Right renal pelvis (tissue), 4 donors: ENCODE results near the gene PDZRN3. TPM values are rescaled to one million over a fixed set of nuclear protein-coding genes. Genes with fewer than 3 reads are reported as not detected.

Experiments
- DNase-seq, 4 donors: peaks; one replicate each; pipeline ENCODE4 v3.0.0-alpha.2; 2013; ENCODE audit warnings: low read depth in 4 of 4, low spot score in 3 of 4, missing footprints in 1 of 4
- polyA plus RNA-seq, 4 donors: library from polyadenylated mRNA; unstranded; fragments of 120-200 nt; gene quantifications; one replicate each; pipeline ENCODE4 v1.2.1, GENCODE V29; 2013; ENCODE audit not compliant: insufficient read length in 4 of 4

PDZRN3 gene
- polyA plus RNA-seq, 4 donors: 35.6 to 51.6 (median 45.7) TPM

DNA sequence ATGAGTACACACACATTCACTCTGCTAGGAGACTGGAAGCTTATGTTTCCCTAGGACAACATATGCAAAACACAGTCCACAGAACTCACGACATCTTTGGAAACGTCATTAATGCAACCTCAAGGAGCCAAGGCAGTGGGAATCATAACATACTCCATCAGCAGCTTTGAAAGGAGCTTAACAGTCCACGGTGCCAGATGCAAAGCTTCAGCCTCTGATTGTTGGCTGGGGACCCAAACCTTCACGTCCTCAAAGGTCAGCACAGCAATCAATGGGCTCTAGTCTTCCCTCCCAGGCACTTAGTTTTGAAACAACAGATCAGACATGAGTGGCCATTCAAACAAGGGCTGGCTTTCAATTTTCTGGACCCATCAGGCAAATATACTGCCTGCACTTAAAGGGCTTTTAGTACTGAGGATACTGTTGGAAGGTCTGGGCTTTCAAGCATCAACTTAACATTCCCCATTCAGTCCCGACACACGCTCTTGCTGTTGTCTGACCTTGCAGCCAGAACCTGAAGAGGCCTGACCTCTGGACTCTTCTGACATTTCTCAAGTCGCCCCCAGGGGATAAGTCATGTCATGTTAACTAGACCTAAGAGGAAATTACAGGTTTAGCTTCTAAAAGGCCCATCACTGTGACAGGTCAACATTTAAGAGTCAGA lies 223.0 kb downstream of the PDZRN3 start:
- peak in 2 of 4 donors; percentile 50 to 64 for DNase-seq

DNA sequence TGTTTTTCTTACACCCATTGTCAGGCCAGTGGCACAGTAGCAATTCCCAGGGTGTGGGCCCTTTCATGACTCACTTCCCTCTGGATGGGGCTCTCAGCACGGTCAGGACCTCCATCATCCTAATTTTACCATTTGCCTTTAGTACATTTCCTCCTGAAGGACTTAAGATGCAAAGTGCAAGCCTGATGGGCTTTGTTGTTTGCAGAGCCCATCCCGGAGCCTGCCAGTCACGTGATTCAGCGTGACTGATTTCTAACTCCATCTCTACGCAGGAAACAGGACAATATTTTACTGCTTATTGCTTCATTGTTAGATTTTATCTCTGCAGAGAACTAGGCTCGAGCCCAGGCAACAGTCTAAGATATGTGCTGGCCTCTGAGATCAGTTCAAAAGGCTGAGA lies 223.7 kb downstream of the PDZRN3 start:
- no peak for DNase-seq

DNA sequence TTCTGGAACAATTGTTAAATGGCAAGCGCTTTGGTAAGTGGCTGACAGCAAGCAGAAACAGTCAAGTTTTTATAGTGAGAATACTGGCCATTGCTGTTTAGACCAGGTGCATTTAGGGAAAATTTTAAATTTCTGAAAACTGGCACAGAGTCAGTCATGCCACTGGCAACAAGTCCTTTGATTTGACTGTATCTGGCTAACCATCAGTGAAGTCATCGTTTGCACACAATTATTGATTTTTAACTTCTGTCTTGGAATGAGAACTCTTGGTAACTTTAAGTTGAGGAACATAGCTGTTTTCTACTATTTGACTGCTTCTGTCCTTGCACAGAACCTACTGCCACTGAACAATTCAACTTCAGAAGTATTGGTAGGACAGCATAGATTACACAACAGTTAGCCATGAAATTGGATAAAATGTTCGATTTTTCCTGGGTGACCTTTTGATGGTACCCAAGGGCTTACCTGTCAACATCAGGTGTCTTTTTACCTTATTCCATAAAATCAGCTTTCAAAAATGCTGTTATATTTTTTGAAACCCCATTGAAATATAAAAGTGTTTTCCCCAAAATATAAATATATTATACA lies 225.0 kb downstream of the PDZRN3 start:
- no peak for DNase-seq

DNA sequence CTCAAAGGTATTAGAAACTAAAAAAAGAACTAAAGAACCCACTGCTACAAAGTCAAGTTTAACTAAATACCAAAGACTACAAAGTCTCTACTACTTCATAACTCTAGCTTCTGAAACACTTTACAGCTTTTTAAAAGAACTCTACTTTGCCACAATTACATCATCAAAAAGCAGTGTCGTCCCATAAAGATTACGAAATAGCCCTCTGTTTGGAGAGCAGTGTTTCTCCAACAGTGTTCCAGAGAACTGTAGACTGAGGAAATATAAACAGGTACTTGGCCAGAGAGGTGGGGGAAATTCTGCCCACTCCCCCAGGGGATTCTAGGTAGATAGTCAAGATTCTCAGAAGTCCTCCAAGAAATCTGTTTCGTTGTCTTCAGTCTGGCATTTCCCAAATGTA lies 225.6 kb downstream of the PDZRN3 start:
- DNase-seq: no peak

DNA sequence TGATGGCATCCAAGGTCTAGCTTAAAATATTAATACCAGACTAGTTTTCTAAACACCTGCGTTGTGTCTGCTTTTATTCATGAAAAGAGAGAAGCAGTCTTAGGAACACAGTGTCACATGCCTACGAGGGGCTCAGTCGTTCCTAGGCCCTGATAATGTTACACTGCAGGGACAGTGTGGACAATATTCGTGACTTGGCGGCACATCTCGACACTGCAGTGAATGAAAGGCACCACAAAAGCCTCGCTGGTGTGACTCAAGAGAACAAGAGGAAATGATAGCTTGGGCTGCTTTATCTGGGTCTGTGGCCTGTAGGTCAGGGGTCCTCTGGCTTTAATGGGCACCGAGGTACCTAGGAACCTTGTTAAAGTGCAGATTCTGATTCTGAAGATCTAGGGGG lies 226.7 kb downstream of the PDZRN3 start:
- DNase-seq: no peak

DNA sequence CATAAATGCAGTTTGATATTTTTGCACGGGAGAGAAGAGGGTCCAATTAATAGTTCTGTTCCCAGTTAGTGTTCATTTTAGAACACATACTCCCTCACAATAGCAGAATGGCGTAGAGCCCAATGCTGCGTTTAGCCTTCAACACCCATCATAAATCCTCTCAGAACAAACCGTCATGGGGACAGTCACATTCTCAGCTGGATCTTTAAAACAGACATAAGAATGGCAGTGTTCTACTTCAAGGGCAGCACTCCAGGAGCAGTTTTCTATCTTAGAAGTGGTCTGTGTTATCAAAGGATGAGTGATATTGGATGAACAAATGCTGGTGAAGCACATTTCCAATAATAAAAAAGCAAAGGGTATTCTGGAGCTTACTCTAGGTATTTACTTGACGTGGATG lies 230.5 kb downstream of the PDZRN3 start:
- DNase-seq: no peak

DNA sequence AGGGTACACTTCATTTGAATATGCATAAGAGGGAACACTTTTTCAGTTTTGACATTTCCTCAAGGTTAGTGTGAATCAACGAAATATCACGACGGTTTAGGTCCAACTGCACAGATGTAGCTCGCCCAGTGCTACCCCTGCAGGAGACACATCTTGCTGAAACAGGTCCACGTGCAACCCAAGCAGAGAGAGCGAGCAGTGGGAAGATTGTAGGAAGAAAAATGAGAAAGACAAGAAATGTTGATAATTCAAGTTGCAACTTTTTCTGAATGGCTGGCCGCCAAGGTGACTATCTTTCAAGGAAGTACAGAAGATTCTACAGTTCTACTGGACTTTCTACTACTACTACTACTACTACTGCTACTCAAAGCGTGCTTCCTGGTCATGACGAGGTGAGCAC lies 231.7 kb downstream of the PDZRN3 start:
- DNase-seq: no peak

DNA sequence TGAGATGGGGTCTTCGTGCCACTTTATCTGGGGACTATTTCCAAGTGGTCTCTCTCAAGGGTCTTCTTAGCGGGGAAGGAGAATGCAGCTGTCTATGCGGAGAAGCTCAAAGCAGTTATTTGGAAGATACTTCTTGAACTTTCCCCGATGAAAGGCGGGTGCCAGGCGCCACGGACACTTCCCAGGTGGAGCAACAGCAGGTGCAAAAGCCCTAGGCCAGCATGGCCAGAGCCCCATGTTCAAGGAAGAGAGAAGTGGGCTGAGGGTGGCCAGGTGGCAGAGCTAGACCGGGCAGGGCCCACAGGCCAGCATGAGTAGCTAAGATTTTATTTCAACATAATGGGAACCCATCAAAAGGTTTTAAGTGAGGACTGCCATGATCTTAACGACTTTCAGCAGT lies 232.8 kb downstream of the PDZRN3 start:
- DNase-seq: no peak

DNA sequence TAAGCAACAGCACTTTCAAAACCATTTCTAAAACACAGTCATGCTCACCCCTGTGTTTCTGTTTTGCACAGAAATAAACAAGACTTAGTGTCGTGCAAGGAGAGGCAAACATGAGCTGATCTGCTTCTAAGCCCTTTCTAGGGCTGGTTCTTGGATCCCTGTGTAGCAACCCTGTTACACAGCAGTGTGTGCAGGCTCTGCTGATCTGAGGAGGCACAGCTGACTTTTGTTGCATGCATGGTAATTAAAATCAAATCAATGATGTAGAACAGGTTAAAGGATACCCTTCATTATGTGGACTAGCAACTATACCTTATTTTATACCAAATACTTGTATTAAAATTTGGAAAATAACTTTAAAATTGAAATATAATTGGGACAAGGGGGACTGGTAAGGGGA lies 234.8 kb downstream of the PDZRN3 start:
- DNase-seq: no peak

DNA sequence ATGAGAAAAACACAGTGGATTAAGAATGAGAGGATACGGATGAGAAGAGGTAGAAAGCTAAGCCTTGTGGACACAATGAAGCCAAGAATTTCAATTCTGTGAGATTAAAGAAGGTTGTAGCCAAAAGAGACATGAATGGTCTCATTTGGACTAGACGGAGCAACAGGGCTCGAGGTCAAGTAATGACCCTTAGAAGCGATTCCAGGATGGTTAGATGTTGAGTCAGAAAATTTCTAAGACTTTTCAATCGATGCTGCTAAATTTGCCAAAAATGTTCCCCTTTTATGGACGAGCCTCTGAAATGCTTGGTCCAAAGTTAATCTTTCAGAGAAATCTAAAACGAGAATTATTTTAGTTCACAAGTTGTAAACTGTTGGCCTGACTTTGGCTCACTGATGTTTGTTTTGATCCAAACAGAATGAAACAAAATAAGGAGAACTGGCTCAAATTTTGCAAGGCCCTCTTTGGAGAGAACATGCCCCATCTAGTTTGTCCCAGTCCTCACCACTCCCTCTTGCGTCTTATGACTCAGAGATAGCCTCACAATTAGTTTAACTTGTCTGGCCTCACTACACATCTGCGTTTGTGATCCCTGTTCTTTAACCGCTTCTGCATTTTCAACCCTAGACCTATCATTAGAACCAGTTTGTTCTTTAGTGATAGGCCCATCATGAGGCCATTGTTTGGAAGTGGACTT lies 235.5 kb downstream of the PDZRN3 start:
- DNase-seq: no peak

DNA sequence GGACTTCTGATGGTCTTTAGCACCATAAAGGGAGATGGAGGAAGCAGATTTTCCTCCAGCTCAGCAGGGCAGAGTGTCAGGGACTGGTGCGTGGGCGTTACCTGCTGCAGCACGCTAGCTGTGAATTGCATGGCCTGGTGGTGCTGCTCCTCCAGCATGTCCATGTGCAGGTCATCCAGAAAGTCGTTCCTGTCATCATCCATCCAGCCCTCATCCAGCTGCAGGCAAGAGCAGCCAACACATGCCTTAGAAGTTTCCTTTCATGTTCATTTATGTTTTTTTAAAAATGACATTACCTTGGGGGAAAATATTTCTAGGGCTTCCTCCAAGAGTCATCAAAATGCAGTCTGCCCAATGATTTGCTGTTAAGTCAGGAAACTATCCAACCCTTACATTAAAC lies 239.2 kb downstream of the PDZRN3 start:
- DNase-seq: no peak

DNA sequence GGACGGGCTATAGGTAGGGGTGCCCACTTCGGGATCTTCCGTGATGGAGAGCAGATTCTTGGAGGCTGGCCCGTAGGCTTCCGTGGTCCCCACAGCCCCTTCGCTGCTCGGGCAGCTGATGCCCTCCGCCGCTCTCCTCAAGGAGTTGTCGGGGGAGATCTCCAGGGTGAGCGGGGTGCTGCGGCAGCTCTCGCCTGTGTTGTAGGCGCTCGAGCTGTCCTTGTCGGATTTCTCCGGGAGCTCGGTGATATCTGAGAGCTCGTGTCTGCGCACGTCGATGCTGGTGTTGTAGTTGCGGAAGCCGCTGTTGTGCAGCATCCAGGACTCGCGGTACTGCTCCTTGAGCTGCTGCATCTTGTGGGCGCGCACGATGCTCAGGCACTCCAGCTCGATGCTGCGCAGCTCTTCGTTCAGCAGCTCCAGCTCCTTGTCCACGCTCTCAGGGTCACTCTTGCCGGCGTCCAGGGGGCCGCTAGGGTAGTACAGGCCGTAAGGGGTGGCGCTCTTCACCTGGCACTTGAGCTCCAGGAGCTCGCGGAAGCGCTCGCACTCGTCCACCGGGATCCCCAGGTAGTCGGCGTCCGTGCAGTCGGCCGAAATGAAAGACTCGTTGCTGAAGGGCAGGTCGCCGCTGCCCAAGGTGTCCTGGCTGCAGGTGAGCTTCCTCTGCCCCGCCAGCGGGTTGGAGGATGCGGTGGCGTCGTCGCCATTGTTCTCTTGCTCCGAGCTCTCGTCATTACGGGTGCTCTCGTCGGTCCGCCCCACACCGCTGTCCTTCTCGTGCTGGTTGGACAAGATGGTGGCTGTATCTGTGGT lies 240.4 kb downstream of the PDZRN3 start:
- no peak for DNase-seq

DNA sequence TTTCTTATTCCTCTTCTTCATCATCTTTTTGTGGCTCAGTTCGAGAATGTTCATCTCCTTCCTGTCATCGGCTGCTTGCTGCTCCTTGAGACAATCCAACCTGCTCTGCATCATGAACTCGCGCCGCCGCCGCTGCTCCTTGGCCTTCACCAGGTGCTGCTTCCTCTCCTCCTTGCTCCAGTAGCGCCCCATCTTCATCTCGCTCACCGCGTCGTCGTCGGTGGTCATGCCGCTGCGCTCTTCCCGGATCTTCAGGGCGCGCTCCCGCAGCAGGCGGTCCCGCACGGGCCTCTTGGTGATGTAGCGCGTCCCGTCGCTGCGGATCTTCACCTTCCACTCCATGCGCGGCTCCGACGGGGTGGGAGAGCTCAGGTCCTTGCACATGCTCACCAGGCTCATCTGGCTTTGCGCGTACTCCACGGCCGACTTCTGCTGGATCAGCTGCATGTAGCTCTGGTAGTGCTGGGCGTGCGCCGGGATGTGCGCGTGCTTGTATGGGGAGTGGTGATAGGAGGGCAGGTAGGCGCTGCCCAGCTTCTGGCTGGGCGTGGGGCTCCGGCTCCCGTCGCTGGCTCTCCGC lies 241.2 kb downstream of the PDZRN3 start:
- DNase-seq: no peak

DNA sequence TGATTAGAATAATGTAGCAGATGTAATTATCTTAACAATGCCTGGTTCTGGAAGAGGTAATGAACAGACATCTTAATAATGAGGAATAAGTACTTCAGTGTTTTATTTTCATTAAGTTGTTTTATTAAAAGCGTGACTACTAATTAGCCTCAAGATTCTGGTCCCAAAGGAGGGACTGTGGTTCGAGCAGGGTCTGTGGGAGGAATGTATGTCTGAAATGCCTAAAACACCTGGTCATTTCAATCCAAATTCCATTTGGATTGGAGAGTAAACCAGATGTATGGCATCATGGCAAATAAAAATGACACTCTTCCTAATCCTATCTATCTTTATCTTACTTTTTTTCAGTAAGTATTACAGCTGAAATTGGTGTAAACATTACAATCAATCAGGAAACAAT lies 243.2 kb downstream of the PDZRN3 start:
- DNase-seq: no peak

DNA sequence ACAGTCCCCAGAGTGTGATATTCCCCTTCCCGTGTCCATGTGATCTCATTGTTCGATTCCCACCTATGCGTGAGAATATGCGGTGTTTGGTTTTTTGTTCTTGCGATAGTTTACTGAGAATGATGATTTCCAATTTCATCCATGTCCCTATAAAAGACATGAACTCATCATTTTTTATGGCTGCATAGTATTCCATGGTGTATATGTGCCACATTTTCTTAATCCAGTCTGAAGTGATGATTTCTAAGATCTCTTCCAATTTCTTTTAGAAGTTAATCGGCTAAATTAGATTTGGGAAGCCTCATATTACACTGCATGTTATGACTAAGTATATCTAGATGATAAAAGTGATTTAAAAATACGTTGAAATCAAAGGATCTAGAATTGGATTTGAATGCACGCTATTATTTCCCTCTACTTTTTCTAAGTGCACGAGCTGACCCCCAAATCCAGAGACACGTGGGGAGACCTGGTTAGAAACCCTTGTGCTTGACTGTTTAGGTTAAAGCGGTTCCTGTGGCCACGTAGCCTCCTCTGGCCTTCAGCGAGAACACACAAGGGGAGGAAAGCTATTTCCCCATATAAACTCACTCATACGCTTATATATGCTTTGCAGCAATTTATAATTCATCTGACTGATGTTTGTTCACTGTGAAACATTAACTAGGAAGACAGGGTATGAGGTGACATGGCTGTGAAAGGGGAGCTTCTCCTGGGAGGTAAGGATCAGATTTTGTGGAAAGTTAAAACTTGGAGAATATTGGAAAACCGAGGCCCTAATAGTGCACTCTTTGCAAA lies 243.8 kb downstream of the PDZRN3 start:
- DNase-seq: no peak

DNA sequence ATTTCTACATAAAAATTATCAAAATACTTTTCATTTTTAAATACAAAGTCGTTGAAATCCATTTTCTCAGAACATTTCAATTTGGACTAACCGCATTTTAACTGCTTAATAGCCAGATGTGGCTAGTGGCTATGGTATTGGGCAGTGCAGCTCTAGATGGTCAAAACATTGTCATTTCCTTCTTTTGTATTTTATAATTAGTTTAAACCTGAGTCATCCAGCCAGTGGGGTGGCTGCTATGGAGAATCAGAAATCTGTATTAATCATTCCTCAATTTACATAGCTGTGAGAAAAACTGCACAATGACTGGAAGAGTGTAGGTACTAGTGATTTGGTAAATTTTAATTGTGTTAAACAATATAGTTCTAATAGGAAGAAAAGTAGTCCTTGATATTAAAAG lies 245.3 kb downstream of the PDZRN3 start:
- DNase-seq: no peak

DNA sequence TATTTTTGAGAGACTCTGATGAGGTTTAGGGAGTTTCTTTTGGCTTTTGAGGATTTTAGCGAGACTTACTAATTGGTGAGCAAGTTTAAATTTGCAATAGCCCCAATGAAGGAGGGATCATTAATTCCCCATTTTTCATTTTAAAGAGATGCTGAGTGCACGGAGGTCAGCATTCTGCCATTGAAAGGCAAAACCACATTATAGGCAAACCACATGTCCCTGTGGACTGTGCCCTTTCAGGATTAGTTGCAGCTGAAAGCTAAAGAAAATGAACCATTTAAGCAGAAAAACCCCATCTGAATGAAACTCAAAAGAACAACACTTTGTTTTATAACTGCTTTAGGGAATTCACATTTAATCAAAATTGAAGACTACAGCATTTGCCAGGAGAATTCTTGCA lies 246.5 kb downstream of the PDZRN3 start:
- no peak for DNase-seq

DNA sequence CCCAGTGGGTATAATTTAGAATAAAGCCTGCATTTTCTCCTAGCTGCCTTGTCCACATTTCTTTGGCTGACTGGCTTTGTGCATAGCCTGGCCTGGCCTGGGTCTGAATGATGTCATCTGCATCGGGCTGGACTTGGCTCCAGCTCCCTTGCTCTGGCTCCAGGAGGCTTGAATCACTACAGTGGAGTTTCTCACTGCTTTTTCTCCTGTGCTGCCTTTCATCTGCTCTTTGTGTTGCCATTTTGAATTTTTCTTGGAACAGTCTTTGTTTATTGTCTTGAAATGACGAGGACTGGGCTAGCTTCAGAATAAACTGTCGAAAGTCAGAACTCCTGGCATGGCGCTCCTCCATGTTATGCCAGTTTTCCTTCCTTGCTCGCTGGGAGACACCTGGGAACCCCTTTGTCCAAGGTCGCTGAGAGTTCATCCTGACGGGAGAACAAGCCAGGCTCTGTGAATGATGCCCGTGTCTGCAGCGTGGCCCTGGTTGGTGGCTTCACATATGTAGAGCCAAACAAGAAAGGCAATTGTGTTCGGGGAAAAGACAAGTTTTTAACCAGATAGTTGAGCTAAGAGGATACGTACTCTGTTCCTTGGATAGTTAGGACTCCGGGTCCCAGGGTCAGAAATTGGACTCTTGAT lies 258.9 kb downstream of the PDZRN3 start:
- no peak for DNase-seq

DNA sequence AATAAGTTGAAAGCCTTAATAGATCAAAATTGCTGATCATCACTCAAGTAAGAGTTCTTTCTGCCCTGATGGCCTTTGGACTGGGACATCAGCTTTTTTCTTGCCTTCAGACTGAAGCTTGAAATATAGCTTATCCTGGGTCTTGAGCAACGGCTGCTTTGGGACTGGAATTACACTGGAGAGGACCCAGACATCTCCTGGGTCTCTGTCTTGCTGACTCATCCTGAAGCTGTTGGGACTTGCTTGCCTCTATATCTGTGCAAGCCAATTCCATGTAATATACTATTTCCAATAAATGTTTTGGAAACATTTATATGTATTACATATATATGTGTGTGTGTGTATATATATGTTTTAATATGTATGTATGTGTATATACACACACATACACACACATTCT lies 260.2 kb downstream of the PDZRN3 start:
- DNase-seq: no peak

DNA sequence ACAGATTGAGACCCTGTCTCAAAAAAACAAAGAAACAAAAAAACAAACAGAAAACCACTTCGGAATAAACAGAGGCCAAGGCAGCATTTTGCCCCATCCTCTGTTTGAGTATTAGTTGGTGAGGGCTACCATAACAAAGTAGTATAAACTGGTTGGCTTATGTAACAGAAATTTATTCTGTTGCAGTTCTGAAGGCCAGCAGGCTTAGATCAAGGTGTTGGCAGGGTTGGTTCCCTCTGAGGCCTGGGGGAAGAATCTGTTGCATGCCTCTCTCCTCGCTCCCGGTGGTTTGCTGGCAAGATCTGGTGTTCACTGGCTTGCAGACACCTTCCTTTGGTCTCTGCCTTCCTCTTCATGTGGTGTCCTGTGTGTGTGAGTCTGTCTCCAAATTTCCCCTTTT lies 261.6 kb downstream of the PDZRN3 start:
- no peak for DNase-seq
